Gastroesophageal sphincter (tissue), 3 donors: ENCODE results near the gene KCNK15.

Source experiments
- CTCF ChIP-seq, 4 experiments: fragments of 200-600 bp in 2 of 4; fragments of 450-650 bp in 2 of 4; sonication (generic) in 1 of 4; IDR thresholded peaks; one replicate each; pipeline ENCODE4 v1.5.1; 2017 to 2019; ENCODE audit warnings: antibody characterized with exemption in 4 of 4, mild to moderate bottlenecking in 2 of 4, moderate library complexity in 2 of 4
- POLR2A ChIP-seq, 2 donors: fragments of 450-650 bp; IDR thresholded peaks; one replicate each; pipeline ENCODE4 v1.6.1; 2017; ENCODE audit warnings: antibody characterized with exemption in 2 of 2, mild to moderate bottlenecking in 2 of 2, moderate library complexity in 1 of 2
- POLR2AphosphoS5 ChIP-seq: sonication (generic); formaldehyde crosslinking; IDR thresholded peaks from one replicate; pipeline ENCODE4 v1.6.1; 2017; ENCODE audit warnings: antibody characterized with exemption

- no peak for TF ChIP-seq CTCF (IDR thresholded peaks at IDR 0.05)
- no peak for TF ChIP-seq POLR2AphosphoS5
- no peak for TF ChIP-seq POLR2A (IDR thresholded peaks at IDR 0.05)
These were observed 13.3 kb upstream of the KCNK15 start for GRCh38 chr20:44732327-44732726.
